BJ (cell line): ENCODE measurements around the gene SLC10A3. TPM values are rescaled to one million over a fixed set of nuclear protein-coding genes. Genes with fewer than 3 reads are reported as not detected.

Experiments used
- CTCF ChIA-PET: fragments of 350-600 bp; formaldehyde crosslinking; extraction: SDS; loops from one replicate; lab custom pipeline; 2021; ENCODE audit warnings: antibody characterized with exemption, inconsistent platforms; lab: Yijun Ruan, JAX
- POLR2A ChIA-PET: fragments of 300-600 bp; sonication (Branson Sonifier 250); formaldehyde crosslinking; extraction: SDS; loops from one replicate; lab custom pipeline; 2021; ENCODE audit warnings: antibody characterized with exemption; lab: Charles Lee
- DNase-seq: peaks from one replicate; pipeline ENCODE4 v3.0.0-alpha.2; 2011; ENCODE audit warnings: low read depth
- H3K27me3 ChIP-seq: 2 replicates; pipeline ENCODE4 v1.6.0; 2011; ENCODE audit warnings: low read length; ENCODE audit not compliant: control insufficient read depth, insufficient read depth
- H3K36me3 ChIP-seq: 2 replicates; pipeline ENCODE4 v1.5.1; 2011; ENCODE audit warnings: low read length; ENCODE audit not compliant: control insufficient read depth, insufficient read depth
- H3K4me3 ChIP-seq: 2 replicates; pipeline ENCODE4 v1.5.1; 2011; ENCODE audit warnings: low read depth, mild to moderate bottlenecking, control low read depth, low read length
- CTCF ChIP-seq: IDR thresholded peaks from 2 replicates; pipeline ENCODE4 v1.5.1; 2011; ENCODE audit warnings: low read depth, mild to moderate bottlenecking, control low read depth, inconsistent platforms, low read length, moderate library complexity; ENCODE audit not compliant: insufficient read depth
- polyA plus RNA-seq: library from polyadenylated mRNA; depleted of rRNA; stranded (reverse); fragments of >200 nt; gene quantifications from 2 replicates; pipeline ENCODE4 v1.2.3, GENCODE V29; 2011

SLC10A3 gene
- polyA plus RNA-seq, 1 experiment, result 45.6 TPM

DNA sequence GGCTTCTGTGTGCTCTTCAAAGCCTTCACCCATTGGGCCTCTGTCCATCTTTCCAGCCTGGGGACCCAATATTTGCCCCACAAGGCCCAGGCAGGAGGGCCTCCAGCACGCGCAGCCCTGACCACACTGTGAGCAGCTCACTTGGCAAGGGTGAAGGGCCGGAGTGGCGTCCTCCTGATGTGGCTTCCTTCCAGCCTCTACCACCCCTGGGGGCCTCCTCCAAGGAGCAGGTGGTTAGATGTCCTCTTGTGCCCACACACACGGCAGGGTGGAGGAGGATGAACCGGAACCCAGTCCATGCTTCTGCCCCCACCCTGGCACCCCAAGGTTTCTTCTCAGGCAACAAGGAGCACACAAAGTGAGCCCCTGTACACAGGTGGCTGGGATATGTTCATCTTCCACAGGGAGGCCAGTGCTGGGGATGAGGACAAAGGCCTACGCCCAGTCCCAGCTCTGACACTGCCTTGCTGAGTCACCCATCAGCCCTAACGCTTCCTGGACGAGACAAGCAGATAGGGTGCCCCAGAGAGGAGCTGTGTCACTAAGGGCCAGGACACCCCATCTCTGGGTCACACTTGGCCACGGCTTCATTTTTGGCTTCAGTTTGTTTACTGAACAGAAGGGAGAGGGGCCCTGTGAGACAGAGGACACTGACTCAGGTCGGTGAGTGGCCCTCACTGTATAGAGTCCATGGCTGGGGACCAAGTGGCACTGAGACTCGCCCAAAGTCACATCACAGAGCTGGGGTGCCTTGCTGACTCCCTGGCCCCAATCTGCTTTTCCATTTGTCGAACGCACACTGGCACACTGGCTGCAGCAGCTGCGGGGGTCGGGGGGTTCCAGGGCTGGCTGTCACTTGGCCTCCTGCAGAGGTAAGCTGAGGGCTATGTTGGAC is 5.9 kb downstream of the SLC10A3 start:
- DNase-seq, result no peak
- POLR2A ChIA-PET, result no interaction called here
- Histone ChIP-seq H3K36me3 (peaks cover 8% of the 10 kb centered on the region), H3K4me3 (no peak overlapping the region), H3K27me3 (no peaks in the 10 kb centered on the region)
- CTCF ChIA-PET, result interaction anchor here (1.0 kb wide), 1 partner anchor 86 kb away, joined by 3 read pairs; no protein-coding TSS in a partner anchor
- no peak for TF ChIP-seq CTCF

DNA sequence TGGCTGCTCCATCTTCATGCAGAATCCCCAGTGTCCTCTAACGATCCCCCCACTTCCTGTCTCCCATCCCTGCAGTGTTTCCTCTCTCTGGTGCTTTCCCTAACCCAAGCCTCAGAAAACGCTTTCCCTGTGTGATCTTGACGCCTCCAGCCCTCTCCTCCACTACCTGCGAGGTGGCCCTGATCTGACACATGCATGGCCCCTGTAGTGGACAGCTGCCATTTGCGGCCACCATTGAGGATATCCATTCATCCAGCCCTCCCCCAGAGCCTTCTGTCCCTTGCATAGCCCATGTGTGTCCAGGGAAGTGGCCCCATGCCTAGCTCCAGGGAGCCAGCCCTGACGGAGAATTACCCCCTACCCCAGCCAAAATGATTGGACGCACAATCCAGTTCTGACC is 7.1 kb downstream of the SLC10A3 start:
- CTCF ChIA-PET, result interaction anchor here (0.8 to 1.1 kb wide), 2 partner anchors 24 to 43 kb away, joined by 3 to 4 read pairs; no protein-coding TSS in a partner anchor
- Histone ChIP-seq H3K36me3 (peaks cover 6% of the 10 kb centered on the region), H3K27me3 (no peaks in the 10 kb centered on the region), H3K4me3 (no peak overlapping the region)
- POLR2A ChIA-PET, result no interaction called here
- no peak for TF ChIP-seq CTCF
- no peak for DNase-seq

- no peaks in the 10 kb centered on the region for H3K27me3 ChIP-seq
- ChIA-PET POLR2A (no interaction called here), CTCF (interaction anchor here (0.8 to 1.1 kb wide), 2 partner anchors 23 to 42 kb away, joined by 3 to 4 read pairs; no protein-coding TSS in a partner anchor)
- no peak for TF ChIP-seq CTCF
- no peak for DNase-seq
- H3K4me3 ChIP-seq, result no peak overlapping the region
- H3K36me3 ChIP-seq, result peaks cover 6% of the 10 kb centered on the region
Measured at GRCh38 chrX:154482786-154483185, 7.6 kb downstream of the SLC10A3 start.

DNA sequence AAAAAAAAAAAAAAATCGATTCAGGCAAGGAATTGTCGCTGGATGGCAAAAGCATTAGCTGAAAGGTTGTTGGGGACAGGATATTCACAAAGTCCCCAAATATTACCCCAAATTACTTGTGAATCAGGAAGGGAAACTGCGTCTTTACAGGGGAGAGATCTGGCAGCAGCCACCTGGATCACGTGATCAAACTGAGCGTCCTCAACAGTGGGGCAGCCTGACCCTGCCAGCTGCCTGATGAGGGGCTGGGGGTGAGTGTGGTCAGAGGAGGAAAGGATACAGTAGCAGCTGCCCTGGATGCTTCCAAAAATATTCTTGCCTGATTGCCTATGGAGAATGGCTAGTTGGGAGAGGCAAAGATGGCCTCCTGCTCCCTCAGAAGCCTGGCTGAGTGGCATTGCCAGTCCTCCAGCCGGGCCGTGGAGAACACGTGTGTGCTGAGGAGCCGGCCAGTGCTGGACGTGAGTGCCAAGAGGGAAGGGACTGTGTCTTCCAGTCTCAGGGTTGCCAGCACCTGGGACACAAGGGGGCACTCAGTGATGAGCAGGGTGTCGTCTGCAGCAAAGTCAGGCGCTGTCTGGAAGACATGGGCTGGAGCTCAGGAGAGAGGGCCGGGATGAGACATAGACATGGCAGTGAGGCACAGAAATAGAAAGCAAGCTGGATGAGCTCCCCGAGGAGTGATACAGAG is 8.4 kb downstream of the SLC10A3 start:
- Histone ChIP-seq H3K36me3 (peaks cover 3% of the 10 kb centered on the region), H3K4me3 (no peak overlapping the region), H3K27me3 (no peaks in the 10 kb centered on the region)
- TF ChIP-seq CTCF, result no peak
- ChIA-PET POLR2A (no interaction called here), CTCF (interaction anchor here (1.1 kb wide), 1 partner anchor 41 kb away, joined by 4 read pairs; no protein-coding TSS in a partner anchor)
- DNase-seq, result no peak

GRCh38 chrX:154481195-154481594 is 9.2 kb downstream of the SLC10A3 start:
- Histone ChIP-seq H3K27me3 (no peaks in the 10 kb centered on the region), H3K4me3 (no peak overlapping the region), H3K36me3 (peaks cover 3% of the 10 kb centered on the region)
- no peak for DNase-seq
- POLR2A ChIA-PET, result no interaction called here
- no peak for TF ChIP-seq CTCF
- CTCF ChIA-PET, result no interaction called here
